HepG2 (cell line): ENCODE measurements around the gene NHERF2. TPM values are rescaled to one million over a fixed set of nuclear protein-coding genes. Genes with fewer than 3 reads are reported as not detected.

Experiments
- ATAC-seq: fragments of 200-7000 bp; cut with Tn5 transposase; 3 replicates; pipeline ENCODE4 v1.9.1; 2020; ENCODE audit warnings: mild to moderate bottlenecking, moderate library complexity
- BruUV-seq: library from RNA; stranded (reverse); fragments of 400-500 nt; replicated peaks from 2 replicates; lab custom pipeline; 2021; lab: Mats Ljungman, UMichigan
- CTCF ChIA-PET: fragments of 300-600 bp; formaldehyde crosslinking; extraction: SDS; loops from one replicate; lab custom pipeline; 2021; ENCODE audit warnings: low total read pairs, inconsistent platforms, low intra/inter-chr PET ratio; lab: Yijun Ruan, JAX
- POLR2A ChIA-PET: fragments of 350-600 bp; sonication (Branson Sonifier 250); formaldehyde crosslinking; loops from one replicate; lab custom pipeline; 2020; ENCODE audit warnings: antibody characterized with exemption, inconsistent platforms; lab: Yijun Ruan, JAX
- DNase-seq: peaks from one replicate; pipeline ENCODE4 v3.0.0-alpha.2; 2015; ENCODE audit warnings: low spot score
- FAIRE-seq: peaks from 3 replicates; lab custom pipeline; 2011; peaks lifted over from hg19 to GRCh38; lab: Jason Lieb, UNC
- H2AFZ ChIP-seq: one replicate; pipeline ENCODE4 v1.6.1; 2011; ENCODE audit warnings: low read length, inconsistent platforms
- H3K27ac ChIP-seq: fragments of 300-600 bp; 3 replicates; pipeline ENCODE4 v1.8.0; 2011; ENCODE audit warnings: mixed run types, mild to moderate bottlenecking, mixed read lengths, low read length, inconsistent platforms; ENCODE audit not compliant: insufficient read depth; ENCODE audit errors: extremely low read length
- H3K27me3 ChIP-seq, 2 experiments: fragments of 200-600 bp in 1 of 2; 2 replicates in 1 of 2; 3 replicates in 1 of 2; pipeline versions ENCODE4 v1.6.0 to v1.8.0; 2011; ENCODE audit warnings: low read length in 2 of 2, mild to moderate bottlenecking in 2 of 2, moderate library complexity in 2 of 2, inconsistent platforms in 1 of 2; ENCODE audit not compliant: insufficient read depth in 2 of 2, control insufficient read depth in 1 of 2
- H3K36me3 ChIP-seq, 2 experiments: fragments of 200-600 bp in 1 of 2; replicated peaks in 1 of 2; 2 replicates in 1 of 2; 3 replicates in 1 of 2; pipeline versions ENCODE4 v1.5.1 to v1.8.0; 2011; ENCODE audit warnings: low read length in 2 of 2, inconsistent platforms in 1 of 2; ENCODE audit not compliant: insufficient read depth in 2 of 2, control insufficient read depth in 1 of 2
- H3K4me1 ChIP-seq: 2 replicates; pipeline ENCODE4 v1.5.1; 2012; ENCODE audit warnings: low read length, inconsistent platforms; ENCODE audit not compliant: insufficient read depth
- H3K4me2 ChIP-seq: 2 replicates; pipeline ENCODE4 v1.6.0; 2011; ENCODE audit warnings: low read depth, low read length, inconsistent platforms
- H3K4me3 ChIP-seq, 3 experiments: fragments of 200-600 bp in 1 of 3; sonication (generic), shearing (Covaris generic) in 1 of 3; replicated peaks in 1 of 3; 2 replicates each; pipeline ENCODE4 v1.5.1; 2011 to 2016; ENCODE audit warnings: low read length in 3 of 3, inconsistent platforms in 2 of 3, low read depth in 2 of 3, mild to moderate bottlenecking in 2 of 3, control low read depth in 1 of 3, mixed read lengths in 1 of 3; ENCODE audit not compliant: insufficient read depth in 1 of 3
- H3K79me2 ChIP-seq: one replicate; pipeline ENCODE4 v1.6.1; 2011; ENCODE audit warnings: low read length, inconsistent platforms; ENCODE audit not compliant: insufficient read depth
- H3K9ac ChIP-seq: 2 replicates; pipeline ENCODE4 v1.6.0; 2011; ENCODE audit warnings: mild to moderate bottlenecking, low read depth, low read length, inconsistent platforms; ENCODE audit not compliant: insufficient read depth
- H3K9me3 ChIP-seq: 2 replicates; pipeline ENCODE4 v1.5.1; 2012; ENCODE audit warnings: mild to moderate bottlenecking, low read length
- H4K20me1 ChIP-seq: 2 replicates; pipeline ENCODE4 v1.6.0; 2011; ENCODE audit warnings: inconsistent platforms, mild to moderate bottlenecking, low read length, moderate library complexity; ENCODE audit not compliant: insufficient read depth
- ASH2L ChIP-seq: fragments of 300-600, 200-600 bp; sonication (generic); IDR thresholded peaks from 2 replicates; pipeline ENCODE4 v1.7.0; 2017; ENCODE audit warnings: low read depth, mild to moderate bottlenecking, moderate library complexity, mixed read lengths, low read length; ENCODE audit not compliant: insufficient read length
- HIVEP1 ChIP-seq: sonication (generic); formaldehyde crosslinking; IDR thresholded peaks from 2 replicates; pipeline ENCODE4 v1.4.0; 2020; ENCODE audit warnings: mild to moderate bottlenecking, missing genetic modification reagents
- HNRNPL ChIP-seq: fragments of 200-400 bp; formaldehyde crosslinking; IDR thresholded peaks from 2 replicates; pipeline ENCODE4 v1.6.1; 2017; ENCODE audit warnings: mild to moderate bottlenecking, low read depth, low read length
- IRF2 ChIP-seq: IDR thresholded peaks from 2 replicates; pipeline ENCODE4 v1.6.1; 2018; ENCODE audit warnings: missing genetic modification reagents, missing compliant biosample characterization
- MAFG ChIP-seq: sonication (generic); formaldehyde crosslinking; IDR thresholded peaks from 2 replicates; pipeline ENCODE4 v1.5.1; 2020; ENCODE audit warnings: mild to moderate bottlenecking, missing genetic modification reagents
- MXD1 ChIP-seq: sonication (generic); formaldehyde crosslinking; IDR thresholded peaks from 2 replicates; pipeline ENCODE4 v1.4.0; 2020; ENCODE audit warnings: mild to moderate bottlenecking, missing genetic modification reagents
- MXD3 ChIP-seq: IDR thresholded peaks from 2 replicates; pipeline ENCODE4 v1.6.1; 2016; ENCODE audit warnings: mild to moderate bottlenecking, missing biosample characterization, missing genetic modification reagents
- POGZ ChIP-seq: sonication (generic); formaldehyde crosslinking; IDR thresholded peaks from 2 replicates; pipeline ENCODE4 v1.4.0; 2020; ENCODE audit warnings: mild to moderate bottlenecking, missing genetic modification reagents
- PTBP1 ChIP-seq: fragments of 200-400 bp; formaldehyde crosslinking; IDR thresholded peaks from 2 replicates; pipeline ENCODE4 v1.6.1; 2018; ENCODE audit warnings: low read length, low read depth; ENCODE audit not compliant: poor library complexity, severe bottlenecking
- SAP130 ChIP-seq: IDR thresholded peaks from 2 replicates; pipeline ENCODE4 v1.6.1; 2016; ENCODE audit warnings: low read depth
- SRSF1 ChIP-seq: fragments of 200-400 bp; formaldehyde crosslinking; optimal IDR thresholded peaks from 2 replicates; pipeline ENCODE3; 2017; ENCODE audit warnings: mild to moderate bottlenecking, low read depth, low read length, moderate library complexity
- THAP9 ChIP-seq: sonication (generic); formaldehyde crosslinking; IDR thresholded peaks from 2 replicates; pipeline ENCODE4; 2020; ENCODE audit warnings: missing genetic modification reagents, mild to moderate bottlenecking, borderline replicate concordance
- ZBTB49 ChIP-seq: sonication (generic); formaldehyde crosslinking; IDR thresholded peaks from 2 replicates; pipeline ENCODE4 v1.4.0; 2020; ENCODE audit warnings: missing genetic modification reagents, borderline replicate concordance
- ZBTB7B ChIP-seq: sonication (generic); formaldehyde crosslinking; IDR thresholded peaks from 2 replicates; pipeline ENCODE4 v1.4.0; 2020; ENCODE audit warnings: missing genetic modification reagents
- ZEB1 ChIP-seq: IDR thresholded peaks from 2 replicates; pipeline ENCODE4 v1.6.1; 2012; ENCODE audit warnings: mild to moderate bottlenecking, low read depth, inconsistent platforms; ENCODE audit not compliant: insufficient replicate concordance
- ZNF207 ChIP-seq: fragments of 450-650 bp; IDR thresholded peaks from 2 replicates; pipeline ENCODE4 v1.6.1; 2016; ENCODE audit warnings: antibody characterized with exemption, borderline replicate concordance
- ZNF354B ChIP-seq: sonication (generic); formaldehyde crosslinking; IDR thresholded peaks from 2 replicates; pipeline ENCODE4 v1.8.0; 2022; ENCODE audit warnings: mild to moderate bottlenecking, missing genetic modification reagents
- ZSCAN22 ChIP-seq: sonication (generic); formaldehyde crosslinking; IDR thresholded peaks from 2 replicates; pipeline ENCODE4 v1.4.0; 2020; ENCODE audit warnings: mild to moderate bottlenecking, missing genetic modification reagents
- WGBS: methylation state at CpG from one replicate; pipeline ENCODE4 v1.1.6; 2017; ENCODE audit warnings: low lambda C conversion rate; 5-methylcytosine and 5-hydroxymethylcytosine counted together
- in situ Hi-C: cut with HindIII; loops from 2 replicates; pipeline ENCODE4 v1.10.0; 2017; ENCODE audit warnings: low pct_unique_long_range_greater_than_20kb; ENCODE audit not compliant: extremely low pct_ligation_motif_present
- intact Hi-C: fragments of 100-400 bp; cut with micrococcal nuclease; formaldehyde crosslinking; loops from one replicate; pipeline ENCODE4 v1.10.0; 2022; ENCODE audit not compliant: unreplicated experiment
- polyA plus RNA-seq, 8 experiments: library from polyadenylated mRNA; depleted of rRNA in 3 of 8; stranded (reverse) in 7 of 8; unstranded in 1 of 8; fragments of >200 nt; fragmentation: Illumina TruSeq in 4 of 8; extraction: Trizol in 4 of 8; gene quantifications; 2 replicates each; pipeline versions ENCODE4 v1.2.1 to v1.2.3, GENCODE V29; 2011 to 2016; ENCODE audit warnings: low read depth in 4 of 8, missing spikeins in 1 of 8, mixed read lengths in 1 of 8; ENCODE audit not compliant: insufficient read depth in 1 of 8
- total RNA-seq, 5 experiments: library from RNA; depleted of rRNA; stranded (reverse); fragments of >200 nt; fragmentation: Illumina TruSeq; extraction: Trizol; gene quantifications; 2 replicates each; pipeline ENCODE4 v1.2.3, GENCODE V29; 2016; ENCODE audit warnings: low read depth in 1 of 5

The NHERF2 gene
- total and polyA plus RNA-seq, 2 of the 13 experiments (the other 11 are each of a cell fraction or from before 2014, with no cell fraction given) = 23.7 to 39.3 TPM

GRCh38 chr16:2025251-2025650, 1.5 kb upstream of the NHERF2 start (continued):
- TF ChIP-seq MXD1 (CRISPR knock-in tag) = peak; percentile 32; the same call in 1 of the 2 replicates
- no peak for TF ChIP-seq MXD3 (CRISPR knock-in tag)
- TF ChIP-seq IRF2 (CRISPR knock-in tag) = no peak
- TF ChIP-seq ASH2L = no peak
- no peak for TF ChIP-seq ZEB1
- no peak for TF ChIP-seq ZSCAN22
- TF ChIP-seq PTBP1 = no peak
- peak; percentile 25; the same call in 1 of the 2 replicates for TF ChIP-seq ZBTB7B (CRISPR knock-in tag)
- TF ChIP-seq SAP130 (CRISPR knock-in tag) = peak; percentile 11; the same call in 1 of the 2 replicates
- peak; percentile 38; the same call in 1 of the 2 replicates for TF ChIP-seq HNRNPL

- Histone ChIP-seq H3K27me3 (peaks cover 1 to 9% of the 10 kb centered on the region in 2 experiments; a peak in 2 of 5 replicates), H3K4me1 (peaks cover 62% of the 10 kb centered on the region), H3K9me3 (no peaks in the 10 kb centered on the region), H4K20me1 (0 out of 2 replicates have a peak, but pooled peaks cover 7% of the 10 kb centered on the region), H3K27ac (no peak overlapping the region), H2AFZ (no peak overlapping the region), H3K36me3 (no peaks in the 10 kb centered on the region), H3K79me2 (peaks cover 3% of the 10 kb centered on the region), H3K4me2 (peak overlapping the region; percentile 81), H3K4me3 (peak overlapping the region; percentile 45 to 79 (median 58)), H3K9ac (peak overlapping the region; percentile 60; the same call in 1 of the 2 replicates)
- WGBS = 14% methylated on average over 1 of the region's 16 CpGs
- in situ Hi-C loops (no loop called here), intact Hi-C loops (no loop called here)
- DNase-seq = no peak
- ChIA-PET CTCF (no interaction called here), POLR2A (interaction anchor here (1.0 to 6.2 kb wide), 4 partner anchors 8 to 129 kb away, joined by 3 to 62 read pairs (median 32); partner anchors contain the start of gene TRAF7)
- FAIRE-seq = no peak
- BruUV-seq = no TSS peak
- ATAC-seq = peak; percentile 1; the same call in 2 of the 3 replicates
- no peak for TF ChIP-seq ZBTB49 (CRISPR knock-in tag)
- TF ChIP-seq ZNF354B (CRISPR knock-in tag) = no peak
- no peak for TF ChIP-seq ZNF207
- TF ChIP-seq SRSF1 = peak; percentile 85
- no peak for TF ChIP-seq POGZ
- TF ChIP-seq THAP9 = 0 out of 2 replicates have a peak, but pooled peaks have one; percentile 36
- TF ChIP-seq HIVEP1 = peak; percentile 17; the same call in 1 of the 2 replicates
- no peak for TF ChIP-seq MAFG (CRISPR knock-in tag)
These were observed 733 bp upstream of the NHERF2 start for GRCh38 chr16:2025878-2026460.
